CD4-positive, alpha-beta T cell (primary cell): ENCODE results near the gene ZDHHC8. TPM values are rescaled to one million over a fixed set of nuclear protein-coding genes. Genes with fewer than 3 reads are reported as not detected.

Experiments
- ATAC-seq: fragments of 200-7000 bp; cut with Tn5 transposase; one replicate; pipeline ENCODE4 v1.10.0; 2022; ENCODE audit warnings: mild to moderate bottlenecking; ENCODE audit not compliant: poor library complexity
- CTCF ChIA-PET: fragments of 350-600 bp; sonication (Branson Sonifier 250); formaldehyde crosslinking; loops from one replicate; lab custom pipeline; 2021; ENCODE audit warnings: antibody characterized with exemption, inconsistent platforms; lab: Charles Lee
- POLR2A ChIA-PET: fragments of 350-600 bp; sonication (Branson Sonifier 250); formaldehyde crosslinking; loops from one replicate; lab custom pipeline; 2021; ENCODE audit warnings: antibody characterized with exemption, inconsistent platforms; lab: Charles Lee
- DNase-seq, 14 experiments: peaks; one replicate each; pipeline ENCODE4 v3.0.0-alpha.2; 2013 to 2020; ENCODE audit warnings: mixed read lengths in 2 of 14
- H3K27ac ChIP-seq, 2 donors: one replicate each; pipeline versions ENCODE4 v1.5.1 to v1.7.0; 2013; ENCODE audit warnings: low read length in 2 of 2, low read depth in 1 of 2, mild to moderate bottlenecking in 1 of 2
- H3K27me3 ChIP-seq, 2 experiments: 1 replicate in 1 of 2; 2 replicates in 1 of 2; pipeline versions ENCODE4 v1.6.1 to v1.7.0; 2013; ENCODE audit warnings: low read length in 2 of 2, control low read depth in 1 of 2, mild to moderate bottlenecking in 1 of 2, moderate library complexity in 1 of 2; ENCODE audit not compliant: insufficient read depth in 2 of 2, control insufficient read depth in 1 of 2
- H3K36me3 ChIP-seq: one replicate; pipeline ENCODE4 v1.6.1; 2013; ENCODE audit warnings: low read length, control low read depth; ENCODE audit not compliant: insufficient read depth
- H3K4me1 ChIP-seq: one replicate; pipeline ENCODE4 v1.6.1; 2013; ENCODE audit warnings: low read length, control low read depth; ENCODE audit not compliant: insufficient read depth
- H3K4me3 ChIP-seq: one replicate; pipeline ENCODE4 v1.5.1; 2013; ENCODE audit warnings: mild to moderate bottlenecking, low read length, moderate library complexity
- H3K9me3 ChIP-seq, 2 experiments: 1 replicate in 1 of 2; 2 replicates in 1 of 2; pipeline versions ENCODE4 v1.6.1 to v1.7.0; 2013; ENCODE audit warnings: low read length in 2 of 2, mild to moderate bottlenecking in 2 of 2, control low read depth in 1 of 2, moderate library complexity in 1 of 2; ENCODE audit not compliant: control insufficient read depth in 1 of 2, insufficient read depth in 1 of 2
- H3K27ac Mint-ChIP-seq: one replicate; pipeline ENCODE4 v1.8.0; 2020; ENCODE audit warnings: mixed read lengths
- H3K27me3 Mint-ChIP-seq: one replicate; pipeline ENCODE4 v1.8.0; 2021; ENCODE audit warnings: mixed read lengths
- H3K36me3 Mint-ChIP-seq: one replicate; pipeline ENCODE4 v1.8.0; 2021; ENCODE audit warnings: low read depth, mixed read lengths
- H3K4me1 Mint-ChIP-seq: one replicate; pipeline ENCODE4 v1.8.0; 2021; ENCODE audit warnings: low read depth, mixed read lengths
- H3K4me3 Mint-ChIP-seq: one replicate; pipeline ENCODE4 v1.8.0; 2020; ENCODE audit warnings: mild to moderate bottlenecking, mixed read lengths
- H3K9me3 Mint-ChIP-seq: one replicate; pipeline ENCODE4 v1.8.0; 2020; ENCODE audit warnings: mixed read lengths
- intact Hi-C, 2 experiments: fragments of 100-400 bp; cut with DNase I in 1 of 2; cut with micrococcal nuclease in 1 of 2; formaldehyde crosslinking; loops; one replicate each; pipeline versions ENCODE4 v1.15.1 to v1.9.0; 2023 to 2025; cut with DNase I, micrococcal nuclease
- total RNA-seq, 174 experiments: library from RNA in 2 of 174; stranded (reverse) in 2 of 174; gene quantifications; one replicate each; pipeline ENCODE4 v1.2.3 and lab custom pipeline; 2021 to 2026
- TF ChIP-seq, protein P1 (sequence below): fragments of 200-600 bp; IDR thresholded peaks from one replicate; pipeline ENCODE4 v1.8.0; 2022; ENCODE audit warnings: antibody characterized with exemption, mild to moderate bottlenecking

Gene ZDHHC8
- total RNA-seq, 2 experiments from 2014 or later, result 44.9 to 49.3 TPM

- no peaks in the 10 kb centered on the region for H3K27me3 Mint-ChIP-seq
- no peak overlapping the region for H3K27ac ChIP-seq
- H3K4me3 Mint-ChIP-seq, result no peak overlapping the region
- H3K36me3 ChIP-seq, result no peaks in the 10 kb centered on the region
- TF ChIP-seq, protein P1, sequence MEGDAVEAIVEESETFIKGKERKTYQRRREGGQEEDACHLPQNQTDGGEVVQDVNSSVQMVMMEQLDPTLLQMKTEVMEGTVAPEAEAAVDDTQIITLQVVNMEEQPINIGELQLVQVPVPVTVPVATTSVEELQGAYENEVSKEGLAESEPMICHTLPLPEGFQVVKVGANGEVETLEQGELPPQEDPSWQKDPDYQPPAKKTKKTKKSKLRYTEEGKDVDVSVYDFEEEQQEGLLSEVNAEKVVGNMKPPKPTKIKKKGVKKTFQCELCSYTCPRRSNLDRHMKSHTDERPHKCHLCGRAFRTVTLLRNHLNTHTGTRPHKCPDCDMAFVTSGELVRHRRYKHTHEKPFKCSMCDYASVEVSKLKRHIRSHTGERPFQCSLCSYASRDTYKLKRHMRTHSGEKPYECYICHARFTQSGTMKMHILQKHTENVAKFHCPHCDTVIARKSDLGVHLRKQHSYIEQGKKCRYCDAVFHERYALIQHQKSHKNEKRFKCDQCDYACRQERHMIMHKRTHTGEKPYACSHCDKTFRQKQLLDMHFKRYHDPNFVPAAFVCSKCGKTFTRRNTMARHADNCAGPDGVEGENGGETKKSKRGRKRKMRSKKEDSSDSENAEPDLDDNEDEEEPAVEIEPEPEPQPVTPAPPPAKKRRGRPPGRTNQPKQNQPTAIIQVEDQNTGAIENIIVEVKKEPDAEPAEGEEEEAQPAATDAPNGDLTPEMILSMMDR, result no peak
- H3K4me1 ChIP-seq, result no peaks in the 10 kb centered on the region
- POLR2A ChIA-PET, result no interaction called here
- no peaks in the 10 kb centered on the region for H3K9me3 ChIP-seq
- ATAC-seq (no peak), DNase-seq (no peak)
- intact Hi-C loops, result no loop called here
- no peak overlapping the region for H3K27ac Mint-ChIP-seq
- no peaks in the 10 kb centered on the region for H3K9me3 Mint-ChIP-seq
- no peaks in the 10 kb centered on the region for H3K36me3 Mint-ChIP-seq
- H3K27me3 ChIP-seq, result no peaks in the 10 kb centered on the region
- no peaks in the 10 kb centered on the region for H3K4me1 Mint-ChIP-seq
- CTCF ChIA-PET, result no interaction called here
- no peak overlapping the region for H3K4me3 ChIP-seq
These were observed 45.8 kb downstream of the ZDHHC8 start for GRCh38 chr22:20177217-20177911.

- no peaks in the 10 kb centered on the region for H3K27me3 Mint-ChIP-seq
These were observed 46.7 kb downstream of the ZDHHC8 start for GRCh38 chr22:20178075-20178914.

GRCh38 chr22:20178915-20179227, 47.3 kb downstream of the ZDHHC8 start:
- H3K27ac ChIP-seq, result no peak overlapping the region
- no peak overlapping the region for H3K4me3 Mint-ChIP-seq
- no peak overlapping the region for H3K4me3 ChIP-seq
- POLR2A ChIA-PET, result no interaction called here
- intact Hi-C loops, result no loop called here
- no peaks in the 10 kb centered on the region for H3K4me1 Mint-ChIP-seq
- no peaks in the 10 kb centered on the region for H3K9me3 Mint-ChIP-seq
- H3K27me3 Mint-ChIP-seq, result no peaks in the 10 kb centered on the region
- ATAC-seq (no peak), DNase-seq (no peak)
- no peaks in the 10 kb centered on the region for H3K36me3 Mint-ChIP-seq
- TF ChIP-seq, protein P1, result no peak
- no peaks in the 10 kb centered on the region for H3K9me3 ChIP-seq
- no peaks in the 10 kb centered on the region for H3K27me3 ChIP-seq
- no peak overlapping the region for H3K27ac Mint-ChIP-seq
- H3K4me1 ChIP-seq, result no peaks in the 10 kb centered on the region
- CTCF ChIA-PET, result no interaction called here
- H3K36me3 ChIP-seq, result no peaks in the 10 kb centered on the region

More at GRCh38 chr22:20178075-20178914, 46.7 kb downstream of the ZDHHC8 start:
- Mint-ChIP-seq H3K4me3 (no peak overlapping the region), H3K27ac (no peak overlapping the region), H3K36me3 (no peaks in the 10 kb centered on the region), H3K4me1 (no peaks in the 10 kb centered on the region), H3K9me3 (no peaks in the 10 kb centered on the region)
- intact Hi-C loops, result no loop called here
- Histone ChIP-seq H3K9me3 (no peaks in the 10 kb centered on the region), H3K4me3 (no peak overlapping the region), H3K36me3 (no peaks in the 10 kb centered on the region), H3K27me3 (no peaks in the 10 kb centered on the region), H3K27ac (no peak overlapping the region), H3K4me1 (no peaks in the 10 kb centered on the region)
- ChIA-PET CTCF (no interaction called here), POLR2A (no interaction called here)
- TF ChIP-seq, protein P1, result no peak
- DNase-seq, result no peak
- no peak for ATAC-seq
